Hepatocyte (in vitro differentiated cells): Measurements from ENCODE around the gene SEC24D. TPM values are rescaled to one million over a fixed set of nuclear protein-coding genes. Genes with fewer than 3 reads are reported as not detected.
A peak's percentile ranks its signal among the peaks of the same experiment; 100 is the strongest.

Experiments
- DNase-seq: peaks from one replicate; pipeline ENCODE4 v3.0.0-alpha.2; 2016; ENCODE audit warnings: low spot score
- H2AFZ ChIP-seq: fragments of 200-600 bp; sonication (generic); 2 replicates; pipeline ENCODE4 v1.6.0; 2016; ENCODE audit warnings: antibody characterized with exemption, mild to moderate bottlenecking
- H3K27ac ChIP-seq: fragments of 200-600 bp; sonication (generic); 2 replicates; pipeline ENCODE4 v1.5.1; 2016; ENCODE audit warnings: mild to moderate bottlenecking
- H3K27me3 ChIP-seq: fragments of 200-600 bp; sonication (generic); 2 replicates; pipeline ENCODE4 v1.6.1; 2016
- H3K36me3 ChIP-seq: fragments of 200-600 bp; sonication (generic); replicated peaks from 2 replicates; pipeline ENCODE4 v1.5.1; 2016; ENCODE audit warnings: low read depth; ENCODE audit not compliant: insufficient read depth
- H3K4me1 ChIP-seq: fragments of 200-600 bp; sonication (generic); 2 replicates; pipeline ENCODE4 v1.5.1; 2016; ENCODE audit warnings: mild to moderate bottlenecking, moderate library complexity; ENCODE audit not compliant: insufficient read depth
- H3K4me2 ChIP-seq: fragments of 200-600 bp; sonication (generic); 2 replicates; pipeline ENCODE4 v1.6.0; 2016
- H3K4me3 ChIP-seq: fragments of 200-600 bp; sonication (generic); 2 replicates; pipeline ENCODE4 v1.5.1; 2016; ENCODE audit warnings: mild to moderate bottlenecking
- H3K79me2 ChIP-seq: fragments of 200-600 bp; sonication (generic); 2 replicates; pipeline ENCODE4 v1.6.0; 2017; ENCODE audit warnings: mild to moderate bottlenecking
- H3K9me2 ChIP-seq: fragments of 200-600 bp; sonication (generic); replicated peaks from 2 replicates; pipeline ENCODE4 v1.6.0; 2017; ENCODE audit warnings: mild to moderate bottlenecking; ENCODE audit not compliant: insufficient read depth
- H3K9me3 ChIP-seq: fragments of 200-600 bp; sonication (generic); 2 replicates; pipeline ENCODE4 v1.5.1; 2016; ENCODE audit warnings: low read depth, mild to moderate bottlenecking
- H4K20me1 ChIP-seq: fragments of 200-600 bp; sonication (generic); 2 replicates; pipeline ENCODE4 v1.6.0; 2016; ENCODE audit warnings: mild to moderate bottlenecking; ENCODE audit not compliant: insufficient read depth, poor library complexity, severe bottlenecking
- CTCF ChIP-seq: fragments of 200-600 bp; sonication (generic); IDR thresholded peaks from 2 replicates; pipeline ENCODE4 v1.5.1; 2016; ENCODE audit warnings: antibody characterized with exemption, mild to moderate bottlenecking; ENCODE audit not compliant: poor library complexity
- EZH2 ChIP-seq: fragments of 200-600 bp; sonication (generic); IDR thresholded peaks from 2 replicates; pipeline ENCODE4 v1.6.1; 2016; ENCODE audit warnings: antibody characterized with exemption, mild to moderate bottlenecking, borderline replicate concordance
- EZH2phosphoT487 ChIP-seq: fragments of 200-600 bp; sonication (generic); IDR thresholded peaks from one replicate; pipeline ENCODE4 v1.6.1; 2018; ENCODE audit warnings: antibody characterized with exemption, mild to moderate bottlenecking, low read depth, moderate library complexity; ENCODE audit not compliant: unreplicated experiment, severe bottlenecking
- WGBS: methylation state at CpG from one replicate; pipeline ENCODE4 v1.1.6; 2016; ENCODE audit warnings: low lambda C conversion rate; ENCODE audit errors: missing lambda C conversion rate; 5-methylcytosine and 5-hydroxymethylcytosine counted together
- polyA plus RNA-seq: library from polyadenylated mRNA; unstranded; fragments of >200 nt; fragmentation: Nextera tagmentation; extraction: Ambion mirVana; gene quantifications from 2 replicates; pipeline ENCODE4 v1.2.1, GENCODE V29; 2016
- total RNA-seq: library from RNA; depleted of rRNA; stranded (reverse); fragments of >200 nt; gene quantifications from 2 replicates; pipeline ENCODE4 v1.2.3, GENCODE V29; 2014

Gene SEC24D
- total and polyA plus RNA-seq, 2 experiments from 2014 or later, result 81.9 to 97.4 TPM

GRCh38 chr4:118843237-118843636, 7.3 kb upstream of the SEC24D start:
- Histone ChIP-seq H3K9me2 (no peaks in the 10 kb centered on the region), H3K4me2 (no peak overlapping the region), H2AFZ (no peak overlapping the region), H3K79me2 (no peaks in the 10 kb centered on the region), H3K27me3 (no peaks in the 10 kb centered on the region), H3K9me3 (no peaks in the 10 kb centered on the region), H3K36me3 (no peaks in the 10 kb centered on the region), H3K4me1 (no peaks in the 10 kb centered on the region), H3K4me3 (no peak overlapping the region), H4K20me1 (no peaks in the 10 kb centered on the region), H3K27ac (no peak overlapping the region)
- TF ChIP-seq EZH2phosphoT487, result no peak
- DNase-seq, result no peak
- 79% methylated on average over 6 of the region's 6 CpGs for WGBS

- Histone ChIP-seq H3K27ac (no peak overlapping the region), H3K36me3 (no peaks in the 10 kb centered on the region), H3K79me2 (no peaks in the 10 kb centered on the region), H2AFZ (no peak overlapping the region), H3K27me3 (no peaks in the 10 kb centered on the region), H4K20me1 (no peaks in the 10 kb centered on the region), H3K4me1 (no peaks in the 10 kb centered on the region), H3K9me3 (no peaks in the 10 kb centered on the region), H3K4me2 (no peak overlapping the region), H3K9me2 (no peaks in the 10 kb centered on the region), H3K4me3 (no peak overlapping the region)
- no peak for DNase-seq
- 66% methylated on average over 3 of the region's 3 CpGs for WGBS
- no peak for TF ChIP-seq EZH2phosphoT487
- TF ChIP-seq CTCF, result no peak
- TF ChIP-seq EZH2, result no peak
Measured at GRCh38 chr4:118842055-118842454, 6.1 kb upstream of the SEC24D start.

- H3K4me2 ChIP-seq, result no peak overlapping the region
- no peaks in the 10 kb centered on the region for H4K20me1 ChIP-seq
- DNase-seq, result no peak
- H3K4me1 ChIP-seq, result peaks cover 4% of the 10 kb centered on the region
- peaks cover 5% of the 10 kb centered on the region for H3K79me2 ChIP-seq
- no peaks in the 10 kb centered on the region for H3K27me3 ChIP-seq
- no peaks in the 10 kb centered on the region for H3K9me2 ChIP-seq
- no peak for TF ChIP-seq EZH2
- TF ChIP-seq CTCF, result no peak
- TF ChIP-seq EZH2phosphoT487, result no peak
- H3K36me3 ChIP-seq, result no peaks in the 10 kb centered on the region
- H3K9me3 ChIP-seq, result no peaks in the 10 kb centered on the region
- H3K27ac ChIP-seq, result no peak overlapping the region
- WGBS, result 70% methylated on average over 3 of the region's 3 CpGs
- H3K4me3 ChIP-seq, result no peak overlapping the region
- H2AFZ ChIP-seq, result no peak overlapping the region
Measured at GRCh38 chr4:118839221-118839927, 3.4 kb upstream of the SEC24D start.

- no peaks in the 10 kb centered on the region for H3K27me3 ChIP-seq
- peaks cover 22% of the 10 kb centered on the region for H3K4me1 ChIP-seq
- H3K4me3 ChIP-seq, result no peak overlapping the region
- no peak for DNase-seq
- peaks cover 21% of the 10 kb centered on the region for H4K20me1 ChIP-seq
- H3K27ac ChIP-seq, result no peak overlapping the region
- H3K9me3 ChIP-seq, result no peaks in the 10 kb centered on the region
- peaks cover 6% of the 10 kb centered on the region for H3K36me3 ChIP-seq
- 74% methylated on average over 4 of the region's 4 CpGs for WGBS
- H3K9me2 ChIP-seq, result no peaks in the 10 kb centered on the region
- H3K79me2 ChIP-seq, result peaks cover 27% of the 10 kb centered on the region
- TF ChIP-seq CTCF, result no peak
- no peak for TF ChIP-seq EZH2
- TF ChIP-seq EZH2phosphoT487, result no peak
- peak overlapping the region; percentile 71 for H3K4me2 ChIP-seq
- H2AFZ ChIP-seq, result peak overlapping the region; percentile 78
Measured at GRCh38 chr4:118837121-118837507, 1.2 kb upstream of the SEC24D start.
